ENCODE measurements around the gene GPN2.

The GPN2 gene

GRCh38 chr1:26857473-26858060 lies 32.5 kb downstream of the GPN2 start:
- H3K9me3 ChIP-seq (ENCODE audit: insufficient read depth, low read length) = no peaks in the 10 kb centered on the region
- peaks cover 20% of the 10 kb centered on the region for H3K36me3 ChIP-seq (replicated peaks; ENCODE audit: low read depth, low read length)
- H3K4me2 ChIP-seq (ENCODE audit: low read length) = no peak overlapping the region
- H4K20me1 ChIP-seq (ENCODE audit: insufficient read depth, low read length) = no peaks in the 10 kb centered on the region
- H3K79me2 ChIP-seq (ENCODE audit: low read length) = no peaks in the 10 kb centered on the region
- no peaks in the 10 kb centered on the region for H3K27me3 ChIP-seq (ENCODE audit: low read depth, low read length)
- no peak overlapping the region for H3K9ac ChIP-seq (ENCODE audit: low read length)
- no peak for TF ChIP-seq EZH2phosphoT487 (IDR thresholded peaks at IDR 0.05; ENCODE audit: low read depth)
- TF ChIP-seq CTCF (IDR thresholded peaks at IDR 0.05; ENCODE audit: low read depth, low read length) = no peak
- H2AFZ ChIP-seq (ENCODE audit: low read depth, low read length) = no peak overlapping the region
- H3K4me3 ChIP-seq (ENCODE audit: low read length) = no peak overlapping the region
- H3K27ac ChIP-seq (ENCODE audit: low read length) = no peak overlapping the region
- peaks cover 1% of the 10 kb centered on the region; the same call in 1 of the 2 replicates for H3K4me1 ChIP-seq (ENCODE audit: low read length)

- no peak overlapping the region for H3K4me3 ChIP-seq (ENCODE audit: low read length)
- no peak overlapping the region for H3K27ac ChIP-seq (ENCODE audit: low read length)
- H3K79me2 ChIP-seq (ENCODE audit: low read length) = no peaks in the 10 kb centered on the region
- no peaks in the 10 kb centered on the region for H3K4me1 ChIP-seq (ENCODE audit: low read length)
- H4K20me1 ChIP-seq (ENCODE audit: insufficient read depth, low read length) = no peaks in the 10 kb centered on the region
- H3K9ac ChIP-seq (ENCODE audit: low read length) = no peak overlapping the region
- no peak overlapping the region for H2AFZ ChIP-seq (ENCODE audit: low read depth, low read length)
- peaks cover 20% of the 10 kb centered on the region for H3K36me3 ChIP-seq (replicated peaks; ENCODE audit: low read depth, low read length)
- no peaks in the 10 kb centered on the region for H3K27me3 ChIP-seq (ENCODE audit: low read depth, low read length)
- TF ChIP-seq CTCF (IDR thresholded peaks at IDR 0.05; ENCODE audit: low read depth, low read length) = no peak
- no peak for TF ChIP-seq EZH2phosphoT487 (IDR thresholded peaks at IDR 0.05; ENCODE audit: low read depth)
- H3K9me3 ChIP-seq (ENCODE audit: insufficient read depth, low read length) = no peaks in the 10 kb centered on the region
- H3K4me2 ChIP-seq (ENCODE audit: low read length) = no peak overlapping the region
These were observed 33.2 kb downstream of the GPN2 start for GRCh38 chr1:26856604-26857469.

- H3K79me2 ChIP-seq (ENCODE audit: low read length) = no peaks in the 10 kb centered on the region
- no peak overlapping the region for H2AFZ ChIP-seq (ENCODE audit: low read depth, low read length)
- TF ChIP-seq EZH2phosphoT487 (IDR thresholded peaks at IDR 0.05; ENCODE audit: low read depth) (no peak), CTCF (IDR thresholded peaks at IDR 0.05; ENCODE audit: low read depth, low read length) (no peak)
- H3K4me3 ChIP-seq (ENCODE audit: low read length) = no peak overlapping the region
- H3K27ac ChIP-seq (ENCODE audit: low read length) = no peak overlapping the region
- no peaks in the 10 kb centered on the region for H3K9me3 ChIP-seq (ENCODE audit: insufficient read depth, low read length)
- no peak overlapping the region for H3K9ac ChIP-seq (ENCODE audit: low read length)
- H4K20me1 ChIP-seq (ENCODE audit: insufficient read depth, low read length) = no peaks in the 10 kb centered on the region
- peaks cover 23% of the 10 kb centered on the region for H3K36me3 ChIP-seq (replicated peaks; ENCODE audit: low read depth, low read length)
- H3K4me2 ChIP-seq (ENCODE audit: low read length) = no peak overlapping the region
- H3K27me3 ChIP-seq (ENCODE audit: low read depth, low read length) = no peaks in the 10 kb centered on the region
- no peaks in the 10 kb centered on the region for H3K4me1 ChIP-seq (ENCODE audit: low read length)
These were observed 33.9 kb downstream of the GPN2 start for GRCh38 chr1:26856181-26856580.

GRCh38 chr1:26855636-26856035 lies 34.4 kb downstream of the GPN2 start:
- no peak overlapping the region for H3K9ac ChIP-seq (ENCODE audit: low read length)
- no peaks in the 10 kb centered on the region for H3K4me1 ChIP-seq (ENCODE audit: low read length)
- no peak overlapping the region for H3K27ac ChIP-seq (ENCODE audit: low read length)
- H4K20me1 ChIP-seq (ENCODE audit: insufficient read depth, low read length) = no peaks in the 10 kb centered on the region
- TF ChIP-seq CTCF (IDR thresholded peaks at IDR 0.05; ENCODE audit: low read depth, low read length) (no peak), EZH2phosphoT487 (IDR thresholded peaks at IDR 0.05; ENCODE audit: low read depth) (no peak)
- no peak overlapping the region for H3K4me3 ChIP-seq (ENCODE audit: low read length)
- peaks cover 26% of the 10 kb centered on the region for H3K36me3 ChIP-seq (replicated peaks; ENCODE audit: low read depth, low read length)
- no peaks in the 10 kb centered on the region for H3K79me2 ChIP-seq (ENCODE audit: low read length)
- H3K4me2 ChIP-seq (ENCODE audit: low read length) = no peak overlapping the region
- no peak overlapping the region for H2AFZ ChIP-seq (ENCODE audit: low read depth, low read length)
- H3K27me3 ChIP-seq (ENCODE audit: low read depth, low read length) = no peaks in the 10 kb centered on the region
- H3K9me3 ChIP-seq (ENCODE audit: insufficient read depth, low read length) = no peaks in the 10 kb centered on the region
